ENCODE results near the gene HSPA1A. TPM values are rescaled to one million over a fixed set of nuclear protein-coding genes. Genes with fewer than 3 reads are reported as not detected.
"Not testable (repeated sequence)": the region's sequence is repeated elsewhere in the genome, so short reads cannot be mapped to it uniquely, and the experiment has no call there.

HSPA1A gene
- total RNA-seq, 1 donor from 2014 or later: 296 TPM

DNA sequence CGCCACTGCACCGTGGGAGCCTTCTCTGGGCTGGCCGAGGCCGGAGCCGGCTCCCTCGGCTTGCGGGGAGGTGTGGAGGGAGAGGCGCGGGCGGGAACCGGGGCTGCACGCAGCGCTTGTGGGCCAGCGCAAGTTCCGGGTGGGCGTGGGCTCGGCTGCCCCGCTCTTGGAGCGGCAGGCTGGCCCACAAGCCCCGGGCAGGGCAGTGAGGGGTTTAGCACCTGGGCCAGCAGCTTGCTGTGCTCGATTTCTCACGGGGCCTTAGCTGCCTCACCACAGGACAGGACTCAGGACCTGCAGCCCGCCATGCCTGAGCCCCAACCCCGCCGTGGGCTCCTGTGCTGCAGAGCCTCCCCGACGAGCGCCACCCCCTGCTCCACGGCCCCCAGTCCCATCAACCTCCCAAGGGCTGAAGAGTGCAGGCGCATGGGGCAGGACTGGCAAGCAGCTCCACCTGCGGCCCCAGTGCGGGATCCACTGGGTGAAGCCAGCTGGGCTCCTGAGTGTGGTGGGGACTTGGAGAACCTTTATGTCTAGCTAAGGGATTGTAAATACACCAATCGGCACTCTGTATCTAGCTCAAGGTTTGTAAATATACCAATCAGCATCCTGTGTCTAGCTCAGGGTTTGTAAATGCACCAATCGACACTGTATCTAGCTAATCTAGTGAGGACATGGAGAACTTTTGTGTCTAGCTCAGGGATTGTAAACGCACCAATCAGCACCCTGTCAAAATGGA is 36.8 kb downstream of the HSPA1A start:
- DNase-seq (ENCODE audit: low spot score); intact Hi-C loops (cut with DNase I): not testable (repeated sequence)

GRCh38 chr6:31857774-31858173 is 42.4 kb downstream of the HSPA1A start:
- DNase-seq (ENCODE audit: low spot score): not testable (repeated sequence)

GRCh38 chr6:31858707-31859106 is 43.4 kb downstream of the HSPA1A start:
- no peak for DNase-seq (ENCODE audit: low spot score)
- intact Hi-C loops (cut with DNase I): no loop called here

More at GRCh38 chr6:31857774-31858173, 42.4 kb downstream of the HSPA1A start:
- intact Hi-C loops (cut with DNase I): not testable (repeated sequence)

DNA sequence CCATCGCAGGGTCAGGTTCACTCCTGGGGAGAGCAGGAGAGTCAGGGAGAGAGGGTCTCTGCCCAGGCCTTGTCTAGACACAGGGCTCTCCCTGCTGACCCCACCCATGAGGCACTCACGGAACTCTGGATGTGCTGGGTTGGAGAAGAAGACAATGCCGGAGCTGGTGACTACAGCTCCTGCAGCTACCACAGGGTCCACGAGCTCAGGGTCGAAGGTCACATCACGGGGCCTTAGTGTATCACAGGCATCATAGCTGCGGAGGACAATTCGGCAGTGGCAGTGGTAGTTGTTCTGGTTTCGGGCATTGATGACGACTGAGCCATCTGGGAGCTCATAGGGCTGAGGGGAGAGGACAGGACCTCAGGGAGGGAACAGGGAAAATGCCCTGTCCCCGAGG is 44.6 kb downstream of the HSPA1A start:
- DNase-seq (ENCODE audit: low spot score): no peak
- intact Hi-C loops (cut with DNase I): loop anchor here (10.0 kb wide), 1 partner anchor 175 kb away; the partner anchor contains the start of gene LY6G5C

- intact Hi-C loops (cut with DNase I): loop anchor here (10.0 kb wide), 1 partner anchor 176 kb away; the partner anchor contains the start of gene LY6G5C
- no peak for DNase-seq (ENCODE audit: low spot score)
These were observed 45.0 kb downstream of the HSPA1A start for GRCh38 chr6:31860349-31860748.

DNA sequence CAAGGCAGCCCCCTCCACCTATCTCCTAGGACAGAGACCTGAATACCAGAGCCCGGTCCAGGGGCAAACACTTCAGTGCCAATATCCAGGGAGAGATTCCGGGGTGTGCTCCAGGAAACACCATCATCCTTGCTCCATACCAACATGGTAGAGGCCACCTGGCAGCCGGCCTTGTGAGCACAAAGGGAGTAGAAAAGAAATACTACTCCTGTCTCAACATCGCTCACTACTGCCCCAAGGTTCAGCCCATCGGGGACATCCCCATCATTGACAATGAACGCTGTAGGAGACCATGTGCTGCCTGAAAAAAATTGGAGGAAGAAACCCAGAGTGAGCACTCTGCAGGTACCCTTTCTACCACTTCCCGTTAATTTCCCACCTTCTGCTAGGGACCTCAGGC is 45.8 kb downstream of the HSPA1A start:
- no peak for DNase-seq (ENCODE audit: low spot score)
- intact Hi-C loops (cut with DNase I): loop anchor here (10.0 kb wide), 1 partner anchor 176 kb away; the partner anchor contains the start of gene LY6G5C

DNA sequence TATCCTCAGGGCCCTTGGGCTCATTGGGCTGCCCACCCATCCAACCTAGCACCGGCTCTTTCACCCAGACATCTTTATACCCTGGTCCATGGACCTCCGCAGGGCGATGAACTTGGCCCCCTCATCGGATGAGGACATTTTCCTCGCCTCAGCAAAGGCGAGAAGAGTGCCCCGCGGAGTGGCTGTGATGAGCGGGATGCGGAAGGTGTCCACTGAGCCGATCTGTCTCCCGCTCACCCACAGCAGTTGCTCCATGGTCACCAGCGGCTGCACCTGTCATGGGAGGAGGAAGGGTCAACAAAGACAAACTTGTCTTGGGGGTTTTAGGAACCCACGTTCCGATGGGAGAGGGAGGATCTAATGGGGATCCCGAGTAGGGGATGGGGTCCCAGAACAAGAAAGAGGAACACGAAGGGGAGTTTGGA is 46.6 kb downstream of the HSPA1A start:
- intact Hi-C loops (cut with DNase I): loop anchor here (2.0 to 10.0 kb wide), 3 partner anchors 27 to 177 kb away; partner anchors contain the start of genes EHMT2 and LY6G5C
- DNase-seq (ENCODE audit: low spot score): no peak

DNA sequence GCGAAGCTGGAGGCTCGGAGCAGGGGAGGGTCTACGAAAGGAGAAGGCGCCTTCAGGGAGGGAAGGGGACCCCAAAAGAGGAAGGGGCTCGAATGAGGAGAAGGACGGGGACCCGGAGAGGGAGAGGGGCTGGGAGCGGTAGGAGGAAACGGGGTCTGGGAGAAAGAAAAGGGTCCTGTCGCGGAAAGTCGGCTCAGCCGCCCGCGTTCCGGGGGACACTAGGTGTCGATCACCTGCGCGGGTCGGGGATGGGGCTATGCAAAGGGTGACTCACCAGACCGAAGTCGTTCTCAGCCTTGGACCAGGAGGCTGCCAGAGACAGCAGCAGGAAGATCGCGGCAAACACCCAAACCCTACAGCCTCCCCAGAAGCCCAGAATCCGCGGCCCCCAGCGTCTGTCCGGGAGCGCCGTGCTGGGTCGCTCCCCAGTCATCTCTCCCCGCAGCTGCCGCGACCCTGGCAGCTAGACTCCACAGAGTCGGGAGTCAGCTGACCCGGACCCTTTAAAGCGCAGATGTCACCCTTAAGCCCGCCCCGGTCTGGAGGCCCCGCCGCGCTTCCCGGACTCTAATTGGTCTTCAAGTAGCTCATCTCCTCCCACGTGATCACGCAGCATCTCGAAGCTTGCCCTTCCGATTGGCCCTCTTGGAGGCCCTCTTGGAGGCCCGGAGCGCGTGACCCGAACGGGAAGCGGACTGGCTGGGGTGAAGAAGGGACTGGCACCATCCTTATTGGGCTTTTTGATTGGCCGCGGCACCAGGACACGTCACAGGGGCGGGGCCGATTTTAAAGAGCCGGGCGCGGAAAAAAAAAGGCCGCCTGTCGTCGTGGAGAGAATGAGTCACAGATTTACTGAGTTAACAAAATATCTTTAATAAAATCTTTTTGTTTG is 47.2 kb downstream of the HSPA1A start, which contains the start of gene NEU1:
Gene NEU1 (minus strand): TSS at position 478 of the 892 bp plus-strand sequence. CDS start 45 bp downstream, at position 433.
- DNase-seq (ENCODE audit: low spot score): peak; percentile 100
- intact Hi-C loops (cut with DNase I): loop anchor here (2.0 to 10.0 kb wide), 3 partner anchors 28 to 178 kb away; partner anchors contain the start of genes EHMT2 and LY6G5C

GRCh38 chr6:31864123-31864562 is 48.8 kb downstream of the HSPA1A start:
- intact Hi-C loops (cut with DNase I): loop anchor here (10.0 kb wide), 1 partner anchor 179 kb away; the partner anchor contains the start of gene LY6G5C
- not testable (repeated sequence) for DNase-seq (ENCODE audit: low spot score)

DNA sequence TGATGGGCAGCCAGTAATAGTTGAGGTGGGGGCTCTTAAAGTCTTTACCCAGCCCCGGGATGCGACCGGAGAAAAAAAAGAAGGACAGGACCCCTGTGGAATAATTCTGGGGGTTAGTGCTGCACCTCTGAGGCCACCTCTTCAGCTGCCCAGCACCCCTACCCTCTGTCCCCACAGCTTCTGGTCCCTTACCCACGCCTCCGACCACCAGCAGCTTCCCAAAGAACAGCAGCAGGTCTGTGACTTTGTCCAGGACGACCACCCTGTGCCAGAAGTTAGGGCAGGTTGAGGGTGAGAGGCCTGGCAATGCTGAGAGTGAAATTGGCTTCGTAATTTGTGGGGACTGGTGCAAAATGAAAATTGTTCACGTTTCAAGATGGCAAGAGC is 49.5 kb downstream of the HSPA1A start:
- no peak for DNase-seq (ENCODE audit: low spot score)
- intact Hi-C loops (cut with DNase I): loop anchor here (10.0 kb wide), 1 partner anchor 180 kb away; the partner anchor contains the start of gene LY6G5C

GRCh38 chr6:31865205-31866118 is 50.1 kb downstream of the HSPA1A start:
- DNase-seq (ENCODE audit: low spot score): no peak
- intact Hi-C loops (cut with DNase I): loop anchor here (10.0 kb wide), 1 partner anchor 181 kb away; the partner anchor contains the start of gene LY6G5C

Other genes starting within 250 kb of the HSPA1A start
- gene LTA, start 243.3 kb upstream of the HSPA1A start, total RNA-seq: not detected
- gene TNF, start 240.0 kb upstream of the HSPA1A start, total RNA-seq: 0.38 TPM
- 0.86 TPM for gene LTB, start 233.1 kb upstream of the HSPA1A start, total RNA-seq
- 5.4 TPM for gene LST1, start 229.3 kb upstream of the HSPA1A start, total RNA-seq
- gene NCR3, start 222.5 kb upstream of the HSPA1A start, total RNA-seq: not detected
- 10.3 TPM for gene AIF1, start 200.3 kb upstream of the HSPA1A start, total RNA-seq
- gene PRRC2A, start 194.8 kb upstream of the HSPA1A start, total RNA-seq: 125 TPM
- 270 TPM for gene BAG6, start 162.9 kb upstream of the HSPA1A start, total RNA-seq
- gene APOM, start 159.6 kb upstream of the HSPA1A start, total RNA-seq: 1.4 TPM
- gene C6orf47, start 154.8 kb upstream of the HSPA1A start, total RNA-seq: 17.7 TPM
- gene GPANK1, start 150.5 kb upstream of the HSPA1A start, total RNA-seq: 13.6 TPM
- gene CSNK2B, start 149.5 kb upstream of the HSPA1A start, total RNA-seq: 96.3 TPM
- 6.5 TPM for gene LY6G5B, start 145.6 kb upstream of the HSPA1A start, total RNA-seq
- 2.9 TPM for gene LY6G5C, start 134.5 kb upstream of the HSPA1A start, total RNA-seq
- gene ABHD16A, start 112.2 kb upstream of the HSPA1A start, total RNA-seq: 26.9 TPM
- not detected for gene LY6G6F, start 108.7 kb upstream of the HSPA1A start, total RNA-seq
- gene LY6G6D, start 100.2 kb upstream of the HSPA1A start, total RNA-seq: not detected
- not detected for gene LY6G6C, start 93.8 kb upstream of the HSPA1A start, total RNA-seq
- 0.24 TPM for gene MPIG6B, start 92.2 kb upstream of the HSPA1A start, total RNA-seq
- gene DDAH2, start 86.2 kb upstream of the HSPA1A start, total RNA-seq: 69.9 TPM
- 131 TPM for gene CLIC1, start 79.0 kb upstream of the HSPA1A start, total RNA-seq
- 1.7 TPM for gene MSH5, start 75.5 kb upstream of the HSPA1A start, total RNA-seq
- 0.86 TPM for gene SAPCD1, start 52.9 kb upstream of the HSPA1A start, total RNA-seq
- 21.5 TPM for gene VWA7, start 38.2 kb upstream of the HSPA1A start, total RNA-seq
- 35.0 TPM for gene VARS1, start 19.8 kb upstream of the HSPA1A start, total RNA-seq
- gene LSM2, start 8.6 kb upstream of the HSPA1A start, total RNA-seq: 24.0 TPM
- gene HSPA1L, start 260 bp upstream of the HSPA1A start, total RNA-seq: 2.4 TPM
- gene HSPA1B, start 12.2 kb downstream of the HSPA1A start, total RNA-seq: 221 TPM
- 19.4 TPM for gene NEU1, start 47.3 kb downstream of the HSPA1A start, total RNA-seq
- not detected for gene SLC44A4, start 63.5 kb downstream of the HSPA1A start, total RNA-seq
- gene EHMT2, start 82.2 kb downstream of the HSPA1A start, total RNA-seq: 14.5 TPM
- 5.2 TPM for gene ZBTB12, start 86.5 kb downstream of the HSPA1A start, total RNA-seq
- 5.1 TPM for gene C2, start 112.2 kb downstream of the HSPA1A start, total RNA-seq
- gene CFB, start 130.6 kb downstream of the HSPA1A start, total RNA-seq: 5.0 TPM
- 46.7 TPM for gene NELFE, start 143.4 kb downstream of the HSPA1A start, total RNA-seq
- 33.2 TPM for gene SKIC2, start 143.6 kb downstream of the HSPA1A start, total RNA-seq
- gene DXO, start 156.6 kb downstream of the HSPA1A start, total RNA-seq: 14.0 TPM
- gene C4A, start 166.5 kb downstream of the HSPA1A start, total RNA-seq: 131 TPM
- gene C4B, start 199.3 kb downstream of the HSPA1A start, total RNA-seq: 92.4 TPM
- gene CYP21A2, start 222.9 kb downstream of the HSPA1A start, total RNA-seq: 2.0 TPM